Esophagus muscularis mucosa (tissue), 4 donors: Measurements from ENCODE around the gene PSMD5.

ENCODE experiments used
- CTCF ChIP-seq, 3 experiments: fragments of 200-600 bp in 2 of 3; fragments of 450-650 bp in 1 of 3; sonication (generic) in 2 of 3; IDR thresholded peaks; one replicate each; pipeline ENCODE4 v1.5.1; 2017 to 2019; ENCODE audit warnings: antibody characterized with exemption in 3 of 3, mild to moderate bottlenecking in 2 of 3, moderate library complexity in 1 of 3
- EP300 ChIP-seq: sonication (generic); formaldehyde crosslinking; IDR thresholded peaks from one replicate; pipeline ENCODE4 v1.6.1; 2017; ENCODE audit warnings: antibody characterized with exemption
- POLR2A ChIP-seq: fragments of 450-650 bp; IDR thresholded peaks from one replicate; pipeline ENCODE4 v1.6.1; 2017; ENCODE audit warnings: antibody characterized with exemption, moderate library complexity, mild to moderate bottlenecking, low read depth
- POLR2AphosphoS5 ChIP-seq, 2 donors: sonication (generic); formaldehyde crosslinking; IDR thresholded peaks; one replicate each; pipeline ENCODE4 v1.6.1; 2017; ENCODE audit warnings: antibody characterized with exemption in 2 of 2

DNA sequence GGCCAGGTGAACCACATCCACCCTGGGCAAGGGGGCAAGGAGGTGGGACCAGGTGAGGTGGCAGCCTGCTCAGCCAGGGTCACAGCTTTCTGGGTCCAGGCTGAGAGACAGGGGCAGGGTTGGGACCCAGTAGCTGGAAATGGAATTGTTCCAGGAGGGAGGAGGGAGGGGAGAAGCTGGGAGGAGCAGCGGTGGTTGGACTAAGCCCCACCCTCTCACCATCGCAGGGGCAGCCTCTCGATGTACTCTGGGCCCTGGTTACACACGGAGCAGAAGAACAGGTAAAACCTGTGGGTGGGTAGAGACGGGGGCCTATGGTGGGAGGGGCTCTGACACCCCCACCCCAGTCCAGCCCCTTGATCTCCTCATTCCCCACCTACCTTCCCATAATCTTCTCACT, 23.1 kb upstream of the PSMD5 start:
- no peak for TF ChIP-seq CTCF (IDR thresholded peaks at IDR 0.05)
- no peak for TF ChIP-seq EP300
- TF ChIP-seq POLR2A = no peak
- TF ChIP-seq POLR2AphosphoS5 (IDR thresholded peaks at IDR 0.05) = no peak
